ENCODE results near the gene NCOA5.

NCOA5 gene

GRCh38 chr20:46011631-46012482, 77.9 kb downstream of the NCOA5 start:
- no peak for DNase-seq
